Measurements from ENCODE around the gene SYNGR3. TPM values are rescaled to one million over a fixed set of nuclear protein-coding genes. Genes with fewer than 3 reads are reported as not detected.

SYNGR3 gene
- total RNA-seq, 6 donors from 2014 or later = 0.15 to 1.4 (median 0.34) TPM; not detected in 2

DNA sequence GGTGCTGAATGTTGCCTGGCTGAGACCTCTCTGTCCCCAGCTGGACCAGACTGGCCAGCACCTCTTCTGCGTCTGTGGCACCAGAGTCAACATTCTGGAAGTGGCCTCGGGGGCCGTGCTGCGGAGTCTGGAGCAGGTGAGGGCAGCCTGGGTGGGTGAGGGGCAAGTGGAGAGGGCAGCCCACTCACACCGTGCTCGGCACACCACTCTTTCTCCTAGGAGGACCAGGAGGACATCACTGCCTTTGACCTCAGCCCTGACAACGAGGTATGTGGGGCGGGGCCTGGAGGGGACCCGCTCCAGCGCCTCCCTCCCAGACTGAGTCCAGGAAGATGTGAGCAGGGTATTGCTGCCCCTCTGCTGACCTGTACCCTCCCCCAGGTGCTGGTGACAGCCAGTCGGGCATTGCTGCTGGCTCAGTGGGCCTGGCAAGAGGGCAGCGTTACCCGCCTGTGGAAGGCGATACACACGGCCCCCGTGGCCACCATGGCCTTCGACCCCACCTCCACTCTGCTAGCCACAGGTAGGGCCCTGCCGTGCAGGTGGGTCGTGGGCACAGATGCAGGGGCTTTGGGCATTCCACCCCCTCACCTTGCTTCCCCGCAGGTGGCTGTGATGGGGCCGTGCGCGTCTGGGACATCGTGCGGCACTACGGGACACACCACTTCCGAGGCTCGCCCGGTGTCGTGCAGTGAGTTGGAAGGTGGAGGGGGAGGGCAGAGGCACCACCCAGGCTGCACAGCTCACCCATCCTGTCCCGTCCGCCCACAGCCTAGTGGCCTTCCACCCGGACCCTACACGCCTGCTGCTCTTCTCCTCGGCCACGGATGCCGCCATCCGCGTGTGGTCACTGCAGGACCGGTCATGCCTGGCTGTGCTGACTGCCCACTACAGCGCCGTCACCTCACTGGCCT is 15.4 kb upstream of the SYNGR3 start:
- Histone ChIP-seq H3K36me3 (peaks cover 14 to 52% (median 47%) of the 10 kb centered on the region in 4 donors), H3K27ac (no peak overlapping the region), H3K9me3 (no peaks in the 10 kb centered on the region), H3K4me1 (peaks cover 18 to 46% (median 25%) of the 10 kb centered on the region in 4 donors), H3K27me3 (peaks cover 0 to 5% (median 2%) of the 10 kb centered on the region in 4 donors), H3K4me3 (no peak overlapping the region)
- ATAC-seq (ENCODE audit: low FRiP score in 2 of 2) (no peak), DNase-seq (peak in 1 of 2 donors; percentile 79)
- TF ChIP-seq POLR2A (IDR thresholded peaks at IDR 0.05) (no peak), POLR2AphosphoS5 (IDR thresholded peaks at IDR 0.05) (no peak), EP300 (IDR thresholded peaks at IDR 0.05) (no peak)
- TF ChIP-seq, protein P1, sequence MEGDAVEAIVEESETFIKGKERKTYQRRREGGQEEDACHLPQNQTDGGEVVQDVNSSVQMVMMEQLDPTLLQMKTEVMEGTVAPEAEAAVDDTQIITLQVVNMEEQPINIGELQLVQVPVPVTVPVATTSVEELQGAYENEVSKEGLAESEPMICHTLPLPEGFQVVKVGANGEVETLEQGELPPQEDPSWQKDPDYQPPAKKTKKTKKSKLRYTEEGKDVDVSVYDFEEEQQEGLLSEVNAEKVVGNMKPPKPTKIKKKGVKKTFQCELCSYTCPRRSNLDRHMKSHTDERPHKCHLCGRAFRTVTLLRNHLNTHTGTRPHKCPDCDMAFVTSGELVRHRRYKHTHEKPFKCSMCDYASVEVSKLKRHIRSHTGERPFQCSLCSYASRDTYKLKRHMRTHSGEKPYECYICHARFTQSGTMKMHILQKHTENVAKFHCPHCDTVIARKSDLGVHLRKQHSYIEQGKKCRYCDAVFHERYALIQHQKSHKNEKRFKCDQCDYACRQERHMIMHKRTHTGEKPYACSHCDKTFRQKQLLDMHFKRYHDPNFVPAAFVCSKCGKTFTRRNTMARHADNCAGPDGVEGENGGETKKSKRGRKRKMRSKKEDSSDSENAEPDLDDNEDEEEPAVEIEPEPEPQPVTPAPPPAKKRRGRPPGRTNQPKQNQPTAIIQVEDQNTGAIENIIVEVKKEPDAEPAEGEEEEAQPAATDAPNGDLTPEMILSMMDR (IDR thresholded peaks at IDR 0.05) = no peak
- 96 to 97% methylated on average over 21 to 41 of the region's 42 CpGs for WGBS, 2 donors

DNA sequence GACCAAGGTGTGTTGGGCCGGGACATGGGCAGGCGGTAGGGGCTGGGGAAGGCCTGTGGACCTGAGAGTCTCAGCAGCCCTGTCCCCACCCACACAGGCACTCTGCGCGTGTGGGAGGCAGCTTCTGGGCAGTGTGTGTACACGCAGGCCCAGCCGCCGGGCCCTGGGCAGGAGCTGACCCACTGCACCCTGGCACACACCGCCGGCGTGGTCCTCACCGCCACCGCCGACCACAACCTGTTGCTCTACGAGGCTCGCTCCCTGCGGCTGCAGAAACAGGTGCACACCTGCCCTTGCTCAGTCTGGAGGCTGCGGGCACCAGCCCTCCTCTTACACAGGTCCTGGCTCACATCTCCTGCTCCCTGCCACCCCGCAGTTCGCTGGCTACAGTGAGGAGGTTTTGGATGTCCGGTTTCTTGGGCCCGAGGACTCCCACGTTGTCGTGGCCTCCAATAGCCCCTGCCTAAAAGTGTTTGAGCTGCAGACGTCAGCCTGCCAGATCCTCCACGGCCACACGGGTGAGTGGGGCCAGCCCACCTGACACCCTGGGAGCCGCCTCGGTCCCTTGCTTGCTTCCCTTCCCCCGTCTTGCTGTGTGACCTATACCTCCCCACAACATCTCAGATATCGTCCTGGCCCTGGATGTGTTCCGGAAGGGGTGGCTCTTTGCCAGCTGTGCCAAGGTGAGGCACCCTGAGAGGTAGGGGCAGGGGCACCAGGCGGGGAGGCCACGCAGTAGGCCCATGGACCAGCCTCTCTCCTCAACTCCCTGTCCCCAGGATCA is 14.1 kb upstream of the SYNGR3 start:
- peaks cover 14 to 52% (median 47%) of the 10 kb centered on the region in 4 donors for H3K36me3 ChIP-seq
- peak in 1 of 2 donors; percentile 83 for DNase-seq
- 87 to 96% methylated on average over 20 to 31 of the region's 33 CpGs for WGBS, 2 donors

DNA sequence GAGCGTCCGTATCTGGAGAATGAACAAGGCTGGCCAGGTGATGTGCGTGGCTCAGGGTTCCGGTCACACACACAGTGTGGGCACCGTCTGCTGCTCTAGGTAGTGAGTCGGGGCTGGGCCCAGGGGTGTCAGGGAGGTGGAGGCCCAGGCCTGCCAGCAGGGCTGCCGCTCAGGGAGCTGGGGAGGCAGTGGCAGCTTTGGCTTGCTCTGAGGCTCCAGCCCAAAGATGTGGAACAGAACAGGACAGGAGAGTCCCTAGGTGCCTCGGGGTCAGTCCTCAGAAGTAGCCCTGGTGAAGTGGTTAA is 13.6 kb upstream of the SYNGR3 start:
- WGBS, 2 donors = 94 to 100% methylated on average over 2 to 8 of the region's 8 CpGs
- H3K4me3 ChIP-seq = no peak overlapping the region
- H3K9me3 ChIP-seq = no peaks in the 10 kb centered on the region
- no peak for DNase-seq
- peaks cover 0 to 23% (median 10%) of the 10 kb centered on the region in 4 donors for H3K27me3 ChIP-seq
- no peak overlapping the region for H3K27ac ChIP-seq
- no peak for ATAC-seq (ENCODE audit: low FRiP score in 2 of 2)
- TF ChIP-seq POLR2AphosphoS5 (IDR thresholded peaks at IDR 0.05) (no peak), POLR2A (IDR thresholded peaks at IDR 0.05) (no peak), EP300 (IDR thresholded peaks at IDR 0.05) (no peak)
- TF ChIP-seq, protein P1 (IDR thresholded peaks at IDR 0.05) = no peak
- peaks cover 14 to 52% (median 47%) of the 10 kb centered on the region in 4 donors for H3K36me3 ChIP-seq
- H3K4me1 ChIP-seq = peaks cover 14 to 54% (median 26%) of the 10 kb centered on the region in 4 donors

More for the DNA sequence above, 14.1 kb upstream of the SYNGR3 start:
- TF ChIP-seq EP300 (IDR thresholded peaks at IDR 0.05) = no peak
- no peak for TF ChIP-seq POLR2AphosphoS5 (IDR thresholded peaks at IDR 0.05)
- TF ChIP-seq, protein P1 (IDR thresholded peaks at IDR 0.05) = no peak
- no peak for TF ChIP-seq POLR2A (IDR thresholded peaks at IDR 0.05)
- peaks cover 18 to 56% (median 30%) of the 10 kb centered on the region in 4 donors for H3K4me1 ChIP-seq
- no peaks in the 10 kb centered on the region for H3K9me3 ChIP-seq
- no peak overlapping the region for H3K4me3 ChIP-seq
- peaks cover 0 to 17% (median 10%) of the 10 kb centered on the region in 4 donors for H3K27me3 ChIP-seq
- no peak for ATAC-seq (ENCODE audit: low FRiP score in 2 of 2)
- no peak overlapping the region for H3K27ac ChIP-seq

DNA sequence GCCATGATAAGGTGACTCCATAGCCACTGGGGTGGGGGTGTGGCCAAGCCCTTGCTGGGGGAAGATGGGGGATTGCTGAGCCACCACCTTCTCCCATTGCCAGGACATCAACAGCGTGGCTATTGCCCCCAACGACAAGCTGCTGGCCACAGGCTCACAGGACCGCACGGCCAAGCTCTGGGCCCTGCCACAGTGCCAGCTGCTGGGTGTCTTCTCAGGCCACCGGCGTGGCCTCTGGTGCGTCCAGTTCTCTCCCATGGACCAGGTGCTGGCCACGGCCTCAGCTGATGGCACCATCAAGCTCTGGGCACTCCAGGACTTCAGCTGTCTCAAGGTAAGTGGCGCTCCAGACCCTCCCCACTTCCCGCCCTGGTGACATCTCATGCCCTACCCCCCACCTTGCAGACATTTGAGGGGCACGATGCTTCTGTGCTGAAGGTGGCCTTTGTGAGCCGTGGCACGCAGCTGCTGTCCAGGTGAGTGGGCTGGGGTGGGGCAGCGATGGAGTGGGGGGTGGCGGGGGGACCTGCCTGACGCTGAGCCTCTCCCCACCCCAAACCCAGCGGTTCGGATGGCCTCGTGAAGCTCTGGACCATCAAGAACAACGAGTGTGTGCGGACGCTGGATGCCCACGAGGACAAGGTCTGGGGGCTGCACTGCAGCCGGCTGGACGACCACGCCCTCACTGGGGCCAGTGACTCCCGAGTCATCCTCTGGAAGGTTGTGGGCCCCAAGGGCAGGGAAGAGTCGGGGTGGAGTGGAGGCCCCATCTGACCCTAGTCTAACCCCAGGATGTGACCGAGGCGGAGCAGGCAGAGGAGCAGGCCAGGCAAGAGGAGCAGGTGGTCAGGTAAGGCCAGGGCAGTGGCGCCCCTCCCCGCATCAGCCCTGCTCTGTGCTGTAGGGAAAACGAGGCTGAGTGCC is 12.6 kb upstream of the SYNGR3 start:
- DNase-seq (no peak), ATAC-seq (ENCODE audit: low FRiP score in 2 of 2) (no peak)
- Histone ChIP-seq H3K4me1 (peaks cover 12 to 54% (median 24%) of the 10 kb centered on the region in 4 donors), H3K4me3 (no peak overlapping the region), H3K27me3 (peaks cover 0 to 24% (median 10%) of the 10 kb centered on the region in 4 donors), H3K27ac (no peak overlapping the region), H3K9me3 (no peaks in the 10 kb centered on the region), H3K36me3 (peaks cover 14 to 52% (median 47%) of the 10 kb centered on the region in 4 donors)
- 94 to 99% methylated on average over 14 to 32 of the region's 33 CpGs for WGBS, 2 donors
- TF ChIP-seq EP300 (IDR thresholded peaks at IDR 0.05) (no peak), POLR2AphosphoS5 (IDR thresholded peaks at IDR 0.05) (no peak), POLR2A (IDR thresholded peaks at IDR 0.05) (no peak)
- TF ChIP-seq, protein P1 (IDR thresholded peaks at IDR 0.05) = no peak
